DND-41 (cell line): ENCODE results near the gene RHOT2.

Experiments used
- ATAC-seq: fragments of 200-7000 bp; cut with Tn5 transposase; 3 replicates; pipeline ENCODE4 v1.9.1; 2021; ENCODE audit warnings: low read depth; ENCODE audit not compliant: insufficient read depth
- DNase-seq: peaks from one replicate; pipeline ENCODE4 v3.0.0-alpha.2; 2020
- H2AFZ ChIP-seq: 2 replicates; pipeline ENCODE4 v1.6.0; 2012; ENCODE audit warnings: low read depth, low read length
- H3K27ac ChIP-seq: 2 replicates; pipeline ENCODE4 v1.5.1; 2012; ENCODE audit warnings: low read length, inconsistent platforms
- H3K27me3 ChIP-seq: fragments of 200-600 bp; sonication (generic); 2 replicates; pipeline ENCODE4 v1.6.0; 2012; ENCODE audit warnings: low read length, mild to moderate bottlenecking, inconsistent platforms; ENCODE audit not compliant: insufficient read depth, poor library complexity
- H3K36me3 ChIP-seq: 2 replicates; pipeline ENCODE4 v1.5.1; 2012; ENCODE audit warnings: low read length, inconsistent platforms; ENCODE audit not compliant: insufficient read depth
- H3K4me1 ChIP-seq: 2 replicates; pipeline ENCODE4 v1.5.1; 2012; ENCODE audit warnings: mild to moderate bottlenecking, low read length; ENCODE audit not compliant: insufficient read depth
- H3K4me2 ChIP-seq: 2 replicates; pipeline ENCODE4 v1.6.0; 2012; ENCODE audit warnings: mild to moderate bottlenecking, moderate library complexity, low read length, inconsistent platforms; ENCODE audit not compliant: insufficient read depth
- H3K4me3 ChIP-seq, 2 experiments: fragments of 200-600 bp in 1 of 2; shearing (Covaris generic) in 1 of 2; 2 replicates each; pipeline ENCODE4 v1.5.1; 2012 to 2016; ENCODE audit warnings: inconsistent platforms in 2 of 2, low read length in 2 of 2, mild to moderate bottlenecking in 2 of 2, low read depth in 1 of 2, moderate library complexity in 1 of 2
- H3K79me2 ChIP-seq: 2 replicates; pipeline ENCODE4 v1.6.0; 2012; ENCODE audit warnings: low read length, inconsistent platforms; ENCODE audit not compliant: insufficient read depth
- H3K9ac ChIP-seq: 2 replicates; pipeline ENCODE4 v1.6.0; 2012; ENCODE audit warnings: low read depth, mild to moderate bottlenecking, inconsistent platforms, low read length, moderate library complexity
- H3K9me3 ChIP-seq: 2 replicates; pipeline ENCODE4 v1.5.1; 2012; ENCODE audit warnings: low read length, moderate library complexity, mild to moderate bottlenecking, inconsistent platforms; ENCODE audit not compliant: insufficient read depth, severe bottlenecking
- H4K20me1 ChIP-seq: 2 replicates; pipeline ENCODE4 v1.6.0; 2012; ENCODE audit warnings: low read length; ENCODE audit not compliant: insufficient read depth
- CTCF ChIP-seq: IDR thresholded peaks from 2 replicates; pipeline ENCODE4 v1.5.1; 2012; ENCODE audit warnings: borderline replicate concordance, low read length, moderate library complexity, mild to moderate bottlenecking; ENCODE audit not compliant: poor library complexity, severe bottlenecking; ENCODE audit errors: extremely low read depth
- EZH2 ChIP-seq: IDR thresholded peaks from 3 replicates; pipeline ENCODE4 v1.6.1; 2012; ENCODE audit warnings: borderline replicate concordance, low read depth, mild to moderate bottlenecking, moderate library complexity, low read length, inconsistent platforms; ENCODE audit not compliant: severe bottlenecking

Gene RHOT2

GRCh38 chr16:670485-671352 lies 2.8 kb downstream of the RHOT2 start:
- DNase-seq = no peak

GRCh38 chr16:671353-672131 lies 3.6 kb downstream of the RHOT2 start:
- Histone ChIP-seq H3K9ac (no peak overlapping the region), H3K4me2 (no peak overlapping the region), H3K27me3 (no peaks in the 10 kb centered on the region), H3K9me3 (no peaks in the 10 kb centered on the region), H3K27ac (no peak overlapping the region), H3K4me1 (peaks cover 31% of the 10 kb centered on the region), H3K79me2 (peaks cover 40% of the 10 kb centered on the region), H4K20me1 (peaks cover 57% of the 10 kb centered on the region), H2AFZ (no peak overlapping the region), H3K36me3 (peaks cover 69% of the 10 kb centered on the region), H3K4me3 (no peak overlapping the region)
- TF ChIP-seq CTCF (no peak), EZH2 (no peak)
- DNase-seq = no peak
- no peak for ATAC-seq

More at GRCh38 chr16:670485-671352, 2.8 kb downstream of the RHOT2 start:
- H3K9ac ChIP-seq = no peak overlapping the region
- H3K4me1 ChIP-seq = peaks cover 31% of the 10 kb centered on the region
- H3K9me3 ChIP-seq = no peaks in the 10 kb centered on the region
- no peak overlapping the region for H3K4me3 ChIP-seq
- H3K27me3 ChIP-seq = no peaks in the 10 kb centered on the region
- ATAC-seq = no peak
- peaks cover 73% of the 10 kb centered on the region for H3K36me3 ChIP-seq
- peaks cover 53% of the 10 kb centered on the region for H4K20me1 ChIP-seq
- H3K4me2 ChIP-seq = peak overlapping the region; percentile 95; the same call in 1 of the 2 replicates
- no peak overlapping the region for H2AFZ ChIP-seq
- peaks cover 40% of the 10 kb centered on the region for H3K79me2 ChIP-seq
- no peak overlapping the region for H3K27ac ChIP-seq
- TF ChIP-seq CTCF (no peak), EZH2 (no peak)

DNA sequence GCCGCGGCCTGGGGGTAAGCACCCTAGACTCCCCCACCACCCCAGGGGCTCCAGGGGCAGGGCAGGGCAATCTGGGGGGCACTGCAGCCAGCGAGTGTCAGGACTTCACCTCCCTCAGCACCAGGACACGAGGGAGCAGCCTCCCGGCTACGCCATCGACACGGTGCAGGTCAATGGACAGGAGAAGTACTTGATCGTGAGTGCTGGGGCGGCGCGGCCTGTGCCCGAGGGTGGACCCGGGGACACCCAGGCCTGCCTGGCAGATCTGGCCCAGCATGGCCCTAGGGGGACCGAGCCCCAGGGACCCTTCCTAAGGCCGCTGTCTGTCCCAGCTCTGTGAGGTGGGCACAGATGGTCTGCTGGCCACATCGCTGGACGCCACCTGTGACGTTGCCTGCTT lies 4.4 kb downstream of the RHOT2 start:
- no peak for TF ChIP-seq EZH2
- no peak for TF ChIP-seq CTCF
- peaks cover 61% of the 10 kb centered on the region for H3K36me3 ChIP-seq
- DNase-seq (no peak), ATAC-seq (no peak)
- no peak overlapping the region for H3K4me2 ChIP-seq
- H4K20me1 ChIP-seq = peaks cover 57% of the 10 kb centered on the region
- H3K9me3 ChIP-seq = no peaks in the 10 kb centered on the region
- no peak overlapping the region for H2AFZ ChIP-seq
- no peaks in the 10 kb centered on the region for H3K27me3 ChIP-seq
- no peak overlapping the region for H3K4me3 ChIP-seq
- no peak overlapping the region for H3K9ac ChIP-seq
- peaks cover 24% of the 10 kb centered on the region for H3K4me1 ChIP-seq
- peaks cover 37% of the 10 kb centered on the region for H3K79me2 ChIP-seq
- no peak overlapping the region for H3K27ac ChIP-seq
